ENCODE measurements around the gene STX1A. TPM values are rescaled to one million over a fixed set of nuclear protein-coding genes. Genes with fewer than 3 reads are reported as not detected.
"Not testable (repeated sequence)": the region's sequence is repeated elsewhere in the genome, so short reads cannot be mapped to it uniquely, and the experiment has no call there.

The STX1A gene
- total RNA-seq, 2 donors from 2014 or later: 2.0 to 2.6 TPM

GRCh38 chr7:73716318-73716890, 3.1 kb downstream of the STX1A start:
- intact Hi-C loops (cut with DNase I): no loop called here
- ATAC-seq (no peak), DNase-seq (no peak)

- ATAC-seq: peak in 1 of 2 donors; percentile 10
- no peak for DNase-seq
- intact Hi-C loops (cut with DNase I): no loop called here
Observed at GRCh38 chr7:73715648-73716317, 3.7 kb downstream of the STX1A start.

GRCh38 chr7:73713319-73713718, 6.2 kb downstream of the STX1A start:
- DNase-seq; intact Hi-C loops (cut with DNase I); ATAC-seq: not testable (repeated sequence)

GRCh38 chr7:73712773-73713172, 6.7 kb downstream of the STX1A start:
- ATAC-seq (no peak), DNase-seq (no peak)
- intact Hi-C loops (cut with DNase I): no loop called here

GRCh38 chr7:73708961-73709549, 10.4 kb downstream of the STX1A start:
- DNase-seq (no peak), ATAC-seq (no peak)
- intact Hi-C loops (cut with DNase I): no loop called here

GRCh38 chr7:73707045-73707631, 12.3 kb downstream of the STX1A start:
- DNase-seq: no peak
- intact Hi-C loops (cut with DNase I): no loop called here

GRCh38 chr7:73706126-73707044, 13.1 kb downstream of the STX1A start:
- ATAC-seq: no peak
- no peak for DNase-seq
- intact Hi-C loops (cut with DNase I): no loop called here

More at GRCh38 chr7:73707045-73707631, 12.3 kb downstream of the STX1A start:
- ATAC-seq: no peak

GRCh38 chr7:73705551-73705920, 13.9 kb downstream of the STX1A start:
- intact Hi-C loops (cut with DNase I): no loop called here
- DNase-seq: no peak
- ATAC-seq: no peak

- ATAC-seq: no peak
Observed at GRCh38 chr7:73704640-73705550, 14.6 kb downstream of the STX1A start.

GRCh38 chr7:73703757-73704639, 15.5 kb downstream of the STX1A start:
- intact Hi-C loops (cut with DNase I): no loop called here
- ATAC-seq (peak; percentile 71 to 74), DNase-seq (peak; percentile 58)

More at GRCh38 chr7:73704640-73705550, 14.6 kb downstream of the STX1A start:
- DNase-seq: no peak
- intact Hi-C loops (cut with DNase I): no loop called here

GRCh38 chr7:73703225-73703624, 16.2 kb downstream of the STX1A start:
- intact Hi-C loops (cut with DNase I): no loop called here
- no peak for DNase-seq
- ATAC-seq: no peak

GRCh38 chr7:73702665-73703064, 16.8 kb downstream of the STX1A start:
- intact Hi-C loops (cut with DNase I): no loop called here
- no peak for ATAC-seq
- DNase-seq: no peak

- intact Hi-C loops (cut with DNase I): no loop called here
- DNase-seq (no peak), ATAC-seq (no peak)
Observed at GRCh38 chr7:73702226-73702625, 17.2 kb downstream of the STX1A start.

GRCh38 chr7:73701357-73701995, 18.0 kb downstream of the STX1A start:
- peak in 1 of 2 donors; percentile 17 for ATAC-seq
- DNase-seq: no peak
- intact Hi-C loops (cut with DNase I): no loop called here

- ATAC-seq: no peak
- no peak for DNase-seq
- intact Hi-C loops (cut with DNase I): no loop called here
Observed at GRCh38 chr7:73700581-73701134, 18.8 kb downstream of the STX1A start.

- no peak for ATAC-seq
- no peak for DNase-seq
Observed at GRCh38 chr7:73700069-73700423, 19.4 kb downstream of the STX1A start.

More at GRCh38 chr7:73700069-73700423, 19.4 kb downstream of the STX1A start:
- intact Hi-C loops (cut with DNase I): no loop called here
